ENCODE results near the gene COA1.

GRCh38 chr7:43655584-43655983 lies 73.7 kb downstream of the COA1 start:
- TF ChIP-seq CTCF (IDR thresholded peaks at IDR 0.05), result no peak
- no peak for TF ChIP-seq EZH2 (IDR thresholded peaks at IDR 0.05; ENCODE audit: borderline replicate concordance, insufficient read depth, low read depth, low read length, poor library complexity, severe bottlenecking)
